ENCODE data around the gene COL2A1.

The COL2A1 gene

GRCh38 chr12:48030173-48030650, 25.9 kb upstream of the COL2A1 start:
- no peak for DNase-seq

DNA sequence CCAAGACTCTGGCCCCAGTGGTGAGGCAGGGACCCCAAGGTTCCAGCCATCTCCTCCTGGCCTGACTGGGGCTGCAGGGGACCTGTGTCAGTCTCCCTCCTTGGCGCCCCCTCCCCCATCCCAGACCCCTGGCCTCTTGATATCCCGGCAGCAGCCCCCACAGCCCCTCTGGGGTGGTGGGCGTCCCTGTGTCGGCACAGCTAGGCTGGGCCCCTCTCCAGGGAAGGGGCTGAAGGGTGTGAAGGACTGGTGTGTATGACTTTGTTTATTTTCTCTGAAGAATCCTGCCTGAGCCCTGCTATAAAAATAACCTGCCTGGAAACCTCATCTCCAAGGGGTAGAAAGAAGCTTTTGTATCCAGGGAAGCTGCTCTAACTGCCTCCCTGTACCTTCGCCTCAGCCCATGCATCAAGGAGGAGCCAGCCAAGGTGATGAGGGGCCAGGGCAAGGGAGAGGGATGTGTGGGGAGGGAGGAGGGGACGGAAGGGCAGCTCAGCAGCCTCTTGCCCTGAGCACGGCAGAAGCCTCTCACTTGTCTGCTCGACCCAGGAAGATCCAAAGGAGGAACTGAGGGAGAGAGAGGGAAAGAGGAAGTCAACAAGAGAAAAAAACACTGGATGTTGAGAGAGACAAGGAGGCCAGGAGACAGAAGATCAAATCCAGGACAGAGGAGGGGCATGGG, 25.4 kb upstream of the COL2A1 start:
- DNase-seq = no peak

DNA sequence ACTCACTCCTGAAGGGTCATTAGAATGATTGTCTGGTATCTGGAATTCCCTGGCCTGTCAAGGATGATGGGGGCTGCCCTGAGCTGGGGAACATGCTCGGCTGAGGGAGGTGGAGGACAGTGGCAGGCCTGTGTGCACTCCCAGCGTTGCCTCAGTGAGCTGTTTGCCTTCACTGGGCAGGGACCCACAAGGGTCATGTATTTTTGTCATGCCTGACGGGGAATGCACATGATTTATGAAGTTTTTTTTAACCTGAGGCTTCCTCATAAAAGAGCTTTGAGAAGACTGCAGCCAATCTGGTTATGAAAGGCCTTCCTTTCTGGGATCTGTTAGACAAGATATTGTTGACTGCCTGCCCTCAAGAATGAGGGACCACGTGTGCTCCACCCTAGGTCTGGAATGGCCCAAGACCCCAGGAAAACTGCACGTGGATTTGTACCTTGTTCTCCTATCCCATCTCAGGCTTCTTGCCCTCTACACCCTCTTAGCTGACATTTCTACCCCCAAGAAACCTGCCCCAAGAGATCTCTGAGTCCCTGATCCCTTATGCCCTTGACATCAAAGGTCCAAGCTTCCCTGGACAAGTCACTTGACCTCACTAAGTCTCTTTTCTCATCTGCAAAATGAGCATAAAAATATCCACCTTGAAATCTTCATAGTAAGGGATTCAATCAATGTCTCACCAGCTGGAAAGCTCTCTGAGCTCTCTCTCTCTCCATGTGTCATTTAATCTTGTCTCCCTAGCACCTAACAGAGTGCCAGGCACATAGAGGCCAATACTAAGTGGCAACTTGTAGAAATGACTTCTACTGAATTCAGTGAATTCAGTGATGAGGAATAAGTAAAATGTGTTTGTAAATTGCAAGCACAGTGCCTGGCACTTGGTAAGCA, 24.5 kb upstream of the COL2A1 start:
- DNase-seq = no peak

DNA sequence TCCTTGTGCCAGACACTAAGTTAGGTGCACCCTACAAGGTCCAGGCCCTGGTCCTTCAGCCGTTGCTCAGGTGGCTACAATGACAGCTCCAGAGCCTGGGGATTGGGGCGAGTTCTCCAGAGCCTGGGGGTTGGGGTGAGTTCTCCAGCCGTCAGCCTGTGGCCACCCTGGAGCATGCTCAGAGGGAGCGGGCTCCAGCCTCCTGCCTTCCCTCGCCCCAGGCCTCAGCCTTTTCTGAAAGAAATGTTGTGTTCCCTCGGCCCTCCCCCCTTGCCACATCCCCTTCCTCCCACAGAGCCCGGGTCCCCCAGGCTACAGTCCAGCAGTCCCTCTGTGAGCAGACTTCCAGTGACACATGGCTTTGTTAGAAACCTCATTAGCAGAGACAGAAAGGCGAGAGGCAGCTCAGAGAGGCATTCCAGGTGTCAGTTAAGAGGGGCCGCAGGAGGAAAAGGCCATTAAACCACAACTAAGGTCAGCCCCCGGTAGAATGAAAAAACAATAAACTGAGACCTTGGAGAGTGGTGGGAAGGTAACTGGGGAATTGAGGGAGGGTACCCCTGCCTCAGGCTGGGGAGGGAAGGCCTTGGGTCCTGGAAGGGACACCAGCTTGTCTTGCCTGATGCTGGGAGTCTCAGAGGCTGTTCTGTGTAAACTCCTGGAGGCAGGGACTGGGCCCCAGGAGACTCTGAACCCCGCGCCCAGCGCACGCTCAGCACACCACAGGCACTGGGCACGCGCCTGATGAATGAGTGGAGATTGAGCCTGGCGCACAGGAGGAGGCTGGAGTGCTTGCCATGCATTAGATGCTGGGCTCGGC, 23.1 kb upstream of the COL2A1 start:
- no peak for DNase-seq

GRCh38 chr12:48026060-48026827, 22.0 kb upstream of the COL2A1 start:
- DNase-seq = no peak

GRCh38 chr12:48025281-48025680, 21.0 kb upstream of the COL2A1 start:
- no peak for DNase-seq

GRCh38 chr12:48024735-48025134, 20.5 kb upstream of the COL2A1 start:
- DNase-seq = no peak

- DNase-seq = no peak
Observed at GRCh38 chr12:48023386-48023785, 19.1 kb upstream of the COL2A1 start.

DNA sequence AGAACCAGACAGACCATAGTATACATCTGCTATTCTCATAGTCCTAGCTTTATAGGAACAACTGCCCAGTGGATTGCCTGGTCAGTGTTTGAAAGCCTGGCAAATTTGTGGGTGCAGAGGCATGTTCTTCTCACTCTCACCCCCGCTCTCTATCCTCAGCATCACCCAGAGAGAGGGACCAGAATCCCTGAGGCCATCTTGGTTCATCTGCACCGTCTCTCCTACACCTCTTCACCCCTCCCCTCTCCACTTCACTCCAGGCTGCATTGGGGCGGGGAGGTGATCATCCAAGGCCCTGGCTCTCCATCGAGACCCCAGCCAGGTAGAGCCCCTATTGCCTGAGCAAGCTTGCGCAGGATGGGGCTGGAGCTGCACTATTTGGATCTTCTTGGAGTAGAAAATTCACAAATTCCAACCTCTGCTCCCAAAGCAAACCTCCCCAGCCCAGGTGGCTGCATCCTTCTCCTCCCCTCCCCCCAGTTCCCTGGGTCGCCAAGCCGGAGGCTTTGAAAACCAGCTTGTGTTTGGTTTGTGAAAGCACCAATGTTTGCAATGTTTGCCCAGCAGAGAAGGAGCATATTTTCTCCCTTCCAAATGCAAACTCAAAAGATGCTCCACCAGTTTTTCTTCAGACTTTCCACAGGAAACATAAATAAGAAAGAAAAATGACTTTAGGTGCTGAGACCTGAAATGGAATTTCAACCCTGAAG, 18.6 kb upstream of the COL2A1 start:
- no peak for DNase-seq

DNA sequence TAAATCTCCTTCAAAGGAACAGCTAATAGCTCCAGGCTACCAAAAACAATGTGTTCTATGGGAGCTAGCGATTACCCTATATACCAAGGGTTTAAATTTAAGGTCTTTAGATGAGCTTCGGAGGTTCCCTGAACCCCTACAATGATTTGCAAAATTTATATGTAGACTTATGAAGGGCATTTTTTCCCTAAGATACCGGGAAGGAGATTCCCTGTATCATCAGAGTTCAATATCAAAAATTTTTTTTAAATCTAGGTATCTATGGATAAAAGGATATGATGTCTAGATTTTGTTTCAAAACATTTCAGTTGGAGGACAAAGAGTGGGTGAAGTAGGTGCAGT, 17.9 kb upstream of the COL2A1 start:
- DNase-seq = no peak

- DNase-seq = no peak
Observed at GRCh38 chr12:48021485-48022179, 17.4 kb upstream of the COL2A1 start.

- no peak for DNase-seq
Observed at GRCh38 chr12:48019639-48020265, 15.5 kb upstream of the COL2A1 start.

DNA sequence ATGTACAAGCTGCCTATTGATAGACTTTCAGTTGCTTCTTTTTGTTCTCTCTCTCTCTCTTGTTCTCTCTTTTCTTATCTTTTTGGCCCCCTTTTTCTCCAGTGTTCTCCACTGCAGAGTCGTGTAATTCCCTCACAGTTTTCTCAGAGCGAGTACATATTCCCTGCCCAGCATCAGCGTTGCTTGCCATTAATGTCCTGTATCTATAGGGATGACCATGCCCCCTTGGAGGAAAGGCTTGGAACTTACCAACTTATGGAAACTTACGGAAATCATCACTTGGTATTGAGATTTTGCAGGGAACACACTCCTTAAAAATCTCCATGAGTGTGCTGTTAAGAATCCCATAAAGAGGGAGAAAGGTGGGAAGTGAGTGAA, 14.3 kb upstream of the COL2A1 start:
- no peak for DNase-seq

DNA sequence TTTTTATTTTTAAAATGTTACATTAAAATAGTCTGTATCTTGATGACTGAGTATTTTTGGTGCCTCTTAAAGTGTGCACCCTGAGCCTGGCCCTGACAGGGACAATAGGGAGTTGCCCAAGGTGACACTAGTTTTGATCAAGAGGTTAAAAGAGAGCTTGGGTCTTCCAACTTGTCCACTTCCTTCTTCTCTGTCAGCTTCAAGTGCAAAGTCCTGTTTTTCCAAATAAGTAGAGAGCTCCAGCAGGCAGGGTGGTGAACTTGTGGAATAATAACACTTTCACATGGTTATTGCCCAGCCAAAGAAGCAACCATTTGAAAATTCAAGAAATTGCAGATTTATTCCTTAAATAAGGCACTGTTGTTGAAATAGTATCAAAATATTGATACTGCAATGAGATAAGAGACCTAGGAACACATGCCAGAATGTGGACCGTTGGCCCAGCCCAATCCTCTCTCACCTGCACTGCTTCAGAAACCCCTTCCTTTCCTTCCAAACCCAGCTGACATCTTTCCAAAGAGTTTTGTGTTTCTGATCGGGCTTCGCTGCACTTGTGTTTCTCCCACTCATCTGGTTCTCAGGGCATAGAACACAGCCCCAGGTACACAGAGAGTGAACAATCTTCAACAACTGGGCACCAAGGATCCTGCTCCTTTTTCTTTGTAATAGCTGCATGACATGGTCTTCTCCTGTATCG, 13.8 kb upstream of the COL2A1 start:
- no peak for DNase-seq

DNA sequence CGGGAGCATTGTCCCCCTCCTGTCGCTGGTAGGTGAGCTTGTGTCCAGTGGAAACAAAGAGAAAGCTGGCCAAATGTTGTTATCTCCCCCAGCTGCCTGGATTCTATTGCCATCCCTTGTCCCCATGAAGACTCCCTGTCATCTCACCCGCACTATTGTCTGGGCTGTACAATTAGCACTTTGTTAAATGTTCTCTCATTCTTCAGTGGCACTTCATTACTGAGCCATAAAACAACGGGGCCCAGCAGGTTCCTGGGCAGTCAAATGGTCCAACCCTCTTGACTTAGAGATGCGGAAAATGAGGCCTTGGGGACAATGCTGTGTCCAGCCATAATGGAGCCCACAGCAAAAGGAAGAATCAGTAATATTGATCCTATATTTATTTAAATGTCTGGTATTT, 13.2 kb upstream of the COL2A1 start:
- no peak for DNase-seq

DNA sequence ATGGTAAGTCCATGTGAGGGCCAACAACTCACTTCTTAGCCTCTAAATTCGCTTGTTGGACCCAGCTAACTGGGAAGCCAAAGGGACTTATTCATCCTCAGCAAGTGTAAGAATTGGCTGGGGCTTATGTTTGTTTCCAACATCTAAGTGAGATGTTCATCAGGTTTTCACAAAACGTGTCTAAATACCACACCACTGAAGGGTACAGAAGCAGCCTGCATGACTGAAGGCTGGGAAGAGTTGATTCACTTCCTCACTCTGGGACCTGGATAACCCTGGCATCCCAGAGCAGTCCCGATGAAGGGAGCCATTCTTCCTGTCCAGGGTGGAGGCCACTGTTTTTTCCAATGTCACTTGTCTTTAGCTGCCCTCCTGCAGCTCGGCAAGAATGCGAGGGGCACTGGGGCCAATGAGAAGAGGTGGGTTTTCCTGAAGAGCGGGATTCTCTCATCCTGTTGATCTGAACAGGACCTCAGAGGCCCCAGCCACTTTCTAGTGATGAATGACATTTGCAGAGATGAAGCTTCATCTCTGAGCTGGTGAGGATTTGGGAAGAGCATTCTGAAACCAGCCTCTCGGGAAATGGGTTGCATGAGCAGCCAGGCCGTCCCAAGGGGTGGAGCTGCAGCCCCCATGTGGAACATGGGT, 12.2 kb upstream of the COL2A1 start:
- no peak for DNase-seq

DNA sequence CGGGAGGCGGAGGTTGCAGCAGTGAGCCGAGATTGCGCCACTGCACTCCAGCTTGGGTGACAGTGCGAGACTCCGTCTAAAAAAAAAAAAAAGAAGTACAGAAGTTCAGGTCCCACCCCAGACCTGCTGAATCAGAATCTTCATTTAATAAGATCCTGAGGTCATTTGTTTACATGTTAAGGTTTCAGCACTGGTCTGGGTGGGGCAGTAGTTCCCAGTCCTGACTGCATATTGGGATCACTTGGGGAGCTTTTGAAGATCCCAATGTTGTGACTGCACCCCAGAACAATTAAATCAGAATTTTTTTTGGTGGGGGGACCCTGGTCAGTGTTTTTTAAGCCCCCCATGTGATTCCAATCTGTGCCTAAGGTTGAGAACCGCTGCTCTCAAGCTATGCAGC, 11.7 kb upstream of the COL2A1 start:
- no peak for DNase-seq

GRCh38 chr12:48015129-48015528, 10.9 kb upstream of the COL2A1 start:
- DNase-seq = no peak

- DNase-seq = no peak
Observed at GRCh38 chr12:48013287-48013686, 9.0 kb upstream of the COL2A1 start.

All from fibroblast of skin of abdomen (primary cell).